Fibroblast of villous mesenchyme (primary cell): ENCODE data around the gene ABLIM1. TPM values are rescaled to one million over a fixed set of nuclear protein-coding genes. Genes with fewer than 3 reads are reported as not detected.
A peak's percentile ranks its signal among the peaks of the same experiment; 100 is the strongest.

ENCODE experiments used
- DNase-seq: peaks from one replicate; pipeline ENCODE4 v3.0.0-alpha.2; 2010; ENCODE audit warnings: low read depth
- H3K4me3 ChIP-seq: 2 replicates; pipeline ENCODE4 v1.5.1; 2011; ENCODE audit warnings: low read depth, mild to moderate bottlenecking, low read length
- CTCF ChIP-seq: IDR thresholded peaks from 2 replicates; pipeline ENCODE4 v1.5.1; 2012; ENCODE audit warnings: low read depth, mild to moderate bottlenecking, low read length; ENCODE audit not compliant: insufficient read depth
- total RNA-seq: library from RNA; depleted of rRNA; stranded (reverse); fragments of >200 nt; gene quantifications from 2 replicates; pipeline ENCODE4 v1.2.3, GENCODE V29; 2012

Gene ABLIM1
- total RNA-seq, 1 donor, result 18.6 TPM

DNA sequence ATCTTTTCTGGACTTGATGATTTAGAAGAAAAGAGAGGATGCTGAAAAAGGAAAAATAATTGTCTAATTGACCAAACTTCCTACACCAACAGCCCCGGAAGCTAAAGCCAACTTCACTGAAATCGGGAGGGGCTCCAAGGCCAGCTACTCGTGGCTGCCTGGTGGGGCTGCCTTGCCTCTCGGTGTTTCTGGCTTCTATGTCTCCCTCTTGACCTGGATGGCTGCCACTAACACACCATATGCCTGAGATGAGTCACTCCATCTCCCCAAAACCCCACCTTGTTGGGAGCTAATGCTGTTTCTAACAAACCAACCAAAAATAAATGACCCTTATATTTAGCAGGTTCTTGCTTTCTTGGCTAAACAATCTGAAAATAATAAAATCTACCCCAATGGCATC, 166.1 kb downstream of the ABLIM1 start:
- DNase-seq, result peak; percentile 12
- no peak overlapping the region for H3K4me3 ChIP-seq
- no peak for TF ChIP-seq CTCF

- TF ChIP-seq CTCF, result no peak
- no peak for DNase-seq
- H3K4me3 ChIP-seq, result no peak overlapping the region
Observed at GRCh38 chr10:114491419-114491818, 166.7 kb downstream of the ABLIM1 start.

DNA sequence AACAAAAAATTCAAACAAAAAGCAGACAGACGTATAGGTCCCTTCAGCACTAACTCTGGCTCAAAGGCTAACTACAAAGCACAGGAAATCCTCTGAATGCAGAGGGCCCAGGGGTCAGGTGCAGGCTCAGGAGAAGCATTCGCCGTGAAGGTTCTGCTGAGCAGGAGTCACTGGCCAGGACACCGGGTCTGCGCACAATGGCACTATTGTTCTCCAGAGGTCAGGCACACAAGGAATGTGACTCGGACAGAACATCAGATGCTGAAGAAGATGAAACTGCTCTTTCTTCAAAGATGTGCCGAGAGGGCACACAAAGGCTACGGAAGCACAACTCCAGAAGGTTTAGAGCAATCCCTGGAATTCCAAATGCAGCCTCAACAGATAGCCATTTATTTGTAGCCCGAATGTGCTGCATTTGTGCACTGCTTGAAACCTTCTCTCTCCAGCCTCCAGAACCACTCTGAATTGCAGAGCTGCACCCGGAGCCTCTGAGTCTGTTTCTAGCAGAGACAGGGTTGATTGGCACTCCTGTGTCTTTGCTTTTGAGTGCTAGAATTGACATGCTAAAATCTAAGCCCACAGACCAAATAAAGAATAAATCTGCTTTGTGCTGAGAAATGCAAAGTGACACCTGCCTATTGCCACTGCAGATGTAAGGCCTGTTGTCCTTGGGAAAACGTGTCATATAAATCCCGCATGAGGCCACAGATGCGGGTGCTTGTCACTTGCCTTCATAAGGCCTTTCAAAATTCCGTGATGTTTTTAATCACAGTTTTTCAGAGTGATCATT, 168.4 kb downstream of the ABLIM1 start:
- H3K4me3 ChIP-seq, result no peak overlapping the region
- no peak for DNase-seq
- TF ChIP-seq CTCF, result no peak

GRCh38 chr10:114487815-114488536, 170.1 kb downstream of the ABLIM1 start:
- DNase-seq, result no peak
- H3K4me3 ChIP-seq, result no peak overlapping the region
- no peak for TF ChIP-seq CTCF

GRCh38 chr10:114486938-114487814, 170.9 kb downstream of the ABLIM1 start:
- H3K4me3 ChIP-seq, result no peak overlapping the region
- no peak for TF ChIP-seq CTCF
- no peak for DNase-seq

- no peak for TF ChIP-seq CTCF
- DNase-seq, result peak; percentile 22
- no peak overlapping the region for H3K4me3 ChIP-seq
Observed at GRCh38 chr10:114485696-114486400, 172.2 kb downstream of the ABLIM1 start.
